Keratinocyte (primary cell): ENCODE data around the gene DCAF7. TPM values are rescaled to one million over a fixed set of nuclear protein-coding genes. Genes with fewer than 3 reads are reported as not detected.

Source experiments
- DNase-seq: peaks from one replicate; pipeline ENCODE4 v3.0.0-alpha.2; 2011; ENCODE audit warnings: low read depth, missing footprints, low spot score
- FAIRE-seq: peaks from 2 replicates; lab custom pipeline; 2011; peaks lifted over from hg19 to GRCh38; lab: Jason Lieb, UNC
- H2AFZ ChIP-seq: 2 replicates; pipeline ENCODE4 v1.6.0; 2012; ENCODE audit warnings: low read length, control low read depth, inconsistent platforms; ENCODE audit not compliant: control insufficient read depth
- H3K27ac ChIP-seq: 2 replicates; pipeline ENCODE4 v1.5.1; 2011; ENCODE audit warnings: low read length; ENCODE audit not compliant: control insufficient read depth, insufficient read depth
- H3K27me3 ChIP-seq: 3 replicates; pipeline ENCODE4 v1.6.0; 2011; ENCODE audit warnings: low read length; ENCODE audit not compliant: control insufficient read depth, insufficient read depth; ENCODE audit errors: extremely low read depth
- H3K36me3 ChIP-seq, 2 experiments: 2 replicates in 1 of 2; 3 replicates in 1 of 2; pipeline ENCODE4 v1.5.1; 2011; ENCODE audit warnings: low read length in 2 of 2, mild to moderate bottlenecking in 1 of 2; ENCODE audit not compliant: control insufficient read depth in 2 of 2, insufficient read depth in 2 of 2; ENCODE audit errors: extremely low read depth in 1 of 2
- H3K4me1 ChIP-seq: 3 replicates; pipeline ENCODE4 v1.5.1; 2011; ENCODE audit warnings: low read length; ENCODE audit not compliant: control insufficient read depth, insufficient read depth; ENCODE audit errors: extremely low read depth
- H3K4me2 ChIP-seq: 3 replicates; pipeline ENCODE4 v1.6.0; 2011; ENCODE audit warnings: low read depth, low read length; ENCODE audit not compliant: control insufficient read depth, insufficient read depth; ENCODE audit errors: extremely low read depth
- H3K4me3 ChIP-seq, 3 experiments: fragments of 200-600 bp in 1 of 3; sonication (generic) in 1 of 3; 2 replicates in 2 of 3; 3 replicates in 1 of 3; pipeline ENCODE4 v1.5.1; 2011 to 2016; ENCODE audit warnings: low read length in 3 of 3, mild to moderate bottlenecking in 3 of 3, control low read depth in 2 of 3, inconsistent platforms in 1 of 3, low read depth in 1 of 3, mixed read lengths in 1 of 3, mixed run types in 1 of 3, moderate library complexity in 1 of 3; ENCODE audit not compliant: control insufficient read depth in 2 of 3, insufficient read depth in 2 of 3; ENCODE audit errors: extremely low read depth in 1 of 3
- H3K79me2 ChIP-seq: 2 replicates; pipeline ENCODE4 v1.6.0; 2012; ENCODE audit warnings: low read length; ENCODE audit not compliant: control insufficient read depth, insufficient read depth
- H3K9ac ChIP-seq: 3 replicates; pipeline ENCODE4 v1.6.0; 2011; ENCODE audit warnings: low read length; ENCODE audit not compliant: control insufficient read depth, insufficient read depth; ENCODE audit errors: extremely low read depth
- H3K9me1 ChIP-seq: 3 replicates; pipeline ENCODE4 v1.6.0; 2011; ENCODE audit warnings: low read length; ENCODE audit not compliant: control insufficient read depth, insufficient read depth; ENCODE audit errors: extremely low read depth
- H3K9me3 ChIP-seq: 2 replicates; pipeline ENCODE4 v1.5.1; 2012; ENCODE audit warnings: low read depth, low read length; ENCODE audit not compliant: control insufficient read depth
- H4K20me1 ChIP-seq: 3 replicates; pipeline ENCODE4 v1.6.0; 2011; ENCODE audit warnings: low read length; ENCODE audit not compliant: control insufficient read depth, insufficient read depth; ENCODE audit errors: extremely low read depth
- EZH2 ChIP-seq: IDR thresholded peaks from one replicate; pipeline ENCODE4 v1.6.1; 2012; ENCODE audit warnings: inconsistent platforms, mild to moderate bottlenecking, low read length, moderate library complexity
- dilution Hi-C: fragments of 300-500 bp; cut with MboI; formaldehyde crosslinking; loops from one replicate; pipeline ENCODE4 v1.7.0; 2020; ENCODE audit warnings: low sequenced_read_pairs; ENCODE audit not compliant: extremely low pct_ligation_motif_present
- polyA plus RNA-seq, 5 experiments: library from polyadenylated mRNA; depleted of rRNA in 3 of 5; stranded (reverse) in 3 of 5; stranded (forward) in 1 of 5; unstranded in 1 of 5; fragments of >200 nt; gene quantifications; 1 replicate in 1 of 5; 2 replicates in 3 of 5; 3 replicates in 1 of 5; pipeline versions ENCODE4 v1.2.1 to v1.2.3, GENCODE V29; 2011 to 2012; ENCODE audit warnings: missing spikeins in 2 of 5, low read depth in 1 of 5, low replicate concordance in 1 of 5
- TF ChIP-seq, protein P1 (sequence below), 3 experiments: IDR thresholded peaks in 1 of 3; conservative IDR thresholded peaks in 1 of 3; optimal IDR thresholded peaks in 1 of 3; 2 replicates in 2 of 3; 3 replicates in 1 of 3; pipeline versions ENCODE3 to v1.5.1; 2011; ENCODE audit warnings: low read length in 3 of 3, mild to moderate bottlenecking in 3 of 3, moderate library complexity in 2 of 3, control low read depth in 1 of 3, inconsistent platforms in 1 of 3; ENCODE audit not compliant: insufficient read depth in 2 of 3; ENCODE audit errors: extremely low read depth in 1 of 3

Gene DCAF7
- polyA plus RNA-seq, 1 donor (not counting 4 experiments of a cell fraction or from before 2014, with no cell fraction given) = 32.6 TPM

DNA sequence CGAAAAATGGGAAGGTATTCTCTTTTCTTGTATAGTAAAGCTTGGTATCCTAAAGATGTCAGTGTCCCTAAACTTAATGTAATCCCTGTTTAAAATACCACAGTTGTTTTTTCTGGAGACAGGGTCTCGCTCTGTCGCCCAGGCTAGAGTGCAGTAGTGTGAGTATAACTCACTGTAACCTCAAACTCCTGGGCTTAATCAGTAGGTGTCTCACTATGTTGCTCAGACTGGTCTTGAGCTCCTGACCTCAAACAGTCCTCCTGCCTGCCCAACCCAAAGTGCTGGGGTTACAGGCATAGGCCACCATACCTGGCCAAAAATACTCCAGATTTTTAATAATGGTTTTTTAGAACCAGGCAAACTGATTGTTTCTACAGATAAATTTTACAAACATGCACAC is 8.2 kb downstream of the DCAF7 start:
- peaks cover 88% of the 10 kb centered on the region for H3K79me2 ChIP-seq
- H3K4me3 ChIP-seq = no peak overlapping the region
- no peaks in the 10 kb centered on the region for H3K9me1 ChIP-seq
- H3K4me1 ChIP-seq = no peaks in the 10 kb centered on the region
- H3K36me3 ChIP-seq = peaks cover 0 to 3% of the 10 kb centered on the region in 2 experiments
- DNase-seq (no peak), FAIRE-seq (no peak)
- no peak overlapping the region for H3K27ac ChIP-seq
- no peak for TF ChIP-seq EZH2
- TF ChIP-seq, protein P1, sequence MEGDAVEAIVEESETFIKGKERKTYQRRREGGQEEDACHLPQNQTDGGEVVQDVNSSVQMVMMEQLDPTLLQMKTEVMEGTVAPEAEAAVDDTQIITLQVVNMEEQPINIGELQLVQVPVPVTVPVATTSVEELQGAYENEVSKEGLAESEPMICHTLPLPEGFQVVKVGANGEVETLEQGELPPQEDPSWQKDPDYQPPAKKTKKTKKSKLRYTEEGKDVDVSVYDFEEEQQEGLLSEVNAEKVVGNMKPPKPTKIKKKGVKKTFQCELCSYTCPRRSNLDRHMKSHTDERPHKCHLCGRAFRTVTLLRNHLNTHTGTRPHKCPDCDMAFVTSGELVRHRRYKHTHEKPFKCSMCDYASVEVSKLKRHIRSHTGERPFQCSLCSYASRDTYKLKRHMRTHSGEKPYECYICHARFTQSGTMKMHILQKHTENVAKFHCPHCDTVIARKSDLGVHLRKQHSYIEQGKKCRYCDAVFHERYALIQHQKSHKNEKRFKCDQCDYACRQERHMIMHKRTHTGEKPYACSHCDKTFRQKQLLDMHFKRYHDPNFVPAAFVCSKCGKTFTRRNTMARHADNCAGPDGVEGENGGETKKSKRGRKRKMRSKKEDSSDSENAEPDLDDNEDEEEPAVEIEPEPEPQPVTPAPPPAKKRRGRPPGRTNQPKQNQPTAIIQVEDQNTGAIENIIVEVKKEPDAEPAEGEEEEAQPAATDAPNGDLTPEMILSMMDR (optimal IDR thresholded peaks at IDR 0.05 in 1 of 3, IDR thresholded peaks at IDR 0.05 in 1 of 3, conservative IDR thresholded peaks at IDR 0.05 in 1 of 3; ENCODE audit: extremely low read depth in 1 of 3, insufficient read depth in 2 of 3, low read length in 3 of 3) = no peak
- no peak overlapping the region for H3K9ac ChIP-seq
- dilution Hi-C loops = no loop called here
- H4K20me1 ChIP-seq = peaks cover 11% of the 10 kb centered on the region
- H2AFZ ChIP-seq = no peak overlapping the region
- no peaks in the 10 kb centered on the region for H3K27me3 ChIP-seq
- H3K9me3 ChIP-seq = no peaks in the 10 kb centered on the region
- no peak overlapping the region for H3K4me2 ChIP-seq

DNA sequence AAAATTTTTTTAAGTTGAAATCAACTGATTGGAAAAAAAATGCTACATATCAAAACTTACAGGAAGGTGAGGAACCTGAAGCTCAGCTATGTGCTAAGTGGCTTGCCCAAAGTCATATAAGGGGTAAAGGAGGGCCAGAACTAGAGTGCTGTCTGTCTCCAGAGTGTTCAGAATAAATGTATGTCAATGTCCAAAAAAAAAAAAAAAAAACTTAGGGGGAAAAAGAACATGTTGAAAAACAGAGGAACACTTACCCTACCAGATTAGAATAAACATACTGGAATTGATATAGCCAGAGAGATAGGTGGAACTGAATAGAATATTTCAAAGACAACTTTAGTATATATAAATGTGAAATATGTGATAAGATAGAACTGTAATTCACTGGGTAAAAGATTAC is 11.5 kb downstream of the DCAF7 start:
- Histone ChIP-seq H4K20me1 (peaks cover 14% of the 10 kb centered on the region), H3K9ac (no peak overlapping the region), H3K9me3 (no peaks in the 10 kb centered on the region), H3K4me3 (no peak overlapping the region), H2AFZ (no peak overlapping the region), H3K79me2 (peaks cover 77% of the 10 kb centered on the region), H3K27ac (no peak overlapping the region), H3K4me2 (no peak overlapping the region), H3K36me3 (no peaks in the 10 kb centered on the region), H3K4me1 (no peaks in the 10 kb centered on the region), H3K9me1 (no peaks in the 10 kb centered on the region), H3K27me3 (no peaks in the 10 kb centered on the region)
- FAIRE-seq (no peak), DNase-seq (no peak)
- no peak for TF ChIP-seq EZH2
- dilution Hi-C loops = no loop called here

DNA sequence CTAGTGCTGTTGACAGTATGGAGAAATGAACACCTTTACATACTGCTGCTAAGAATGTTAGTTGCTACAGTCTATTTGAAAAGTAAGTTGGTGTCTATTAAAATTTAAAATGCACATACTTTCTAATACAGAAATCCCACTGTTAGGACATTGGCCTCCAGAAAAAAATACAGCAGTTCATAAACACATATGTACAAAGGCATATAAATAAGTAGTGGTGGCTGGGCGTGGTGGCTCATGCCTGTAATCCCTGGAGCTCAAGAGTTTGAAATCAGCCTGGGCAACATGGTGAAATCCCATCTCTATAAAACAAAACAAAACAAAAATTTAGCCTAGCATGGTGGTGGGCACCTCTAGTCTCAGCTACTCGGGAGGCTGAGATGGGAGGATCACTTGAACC is 13.1 kb downstream of the DCAF7 start:
- peaks cover 72% of the 10 kb centered on the region for H3K79me2 ChIP-seq
- H3K4me1 ChIP-seq = no peaks in the 10 kb centered on the region
- FAIRE-seq = no peak
- H4K20me1 ChIP-seq = peaks cover 9% of the 10 kb centered on the region
- H3K36me3 ChIP-seq = no peaks in the 10 kb centered on the region
- H3K27me3 ChIP-seq = no peaks in the 10 kb centered on the region
- no peak overlapping the region for H3K4me3 ChIP-seq
- dilution Hi-C loops = no loop called here
- TF ChIP-seq, protein P1 (optimal IDR thresholded peaks at IDR 0.05 in 1 of 3, IDR thresholded peaks at IDR 0.05 in 1 of 3, conservative IDR thresholded peaks at IDR 0.05 in 1 of 3; ENCODE audit: extremely low read depth in 1 of 3, insufficient read depth in 2 of 3, low read length in 3 of 3) = no peak
- no peak for TF ChIP-seq EZH2
- no peak overlapping the region for H3K4me2 ChIP-seq
- H3K9me1 ChIP-seq = no peaks in the 10 kb centered on the region
- H3K9ac ChIP-seq = no peak overlapping the region
- H2AFZ ChIP-seq = no peak overlapping the region
- no peaks in the 10 kb centered on the region for H3K9me3 ChIP-seq
- DNase-seq = no peak
- H3K27ac ChIP-seq = no peak overlapping the region
